H1 (cell line): ENCODE measurements around the gene ALDH7A1. TPM values are rescaled to one million over a fixed set of nuclear protein-coding genes. Genes with fewer than 3 reads are reported as not detected.
"Not testable (repeated sequence)": the region's sequence is repeated elsewhere in the genome, so short reads cannot be mapped to it uniquely, and the experiment has no call there.

Experiments used
- CTCF ChIA-PET: fragments of 300-600 bp; sonication (Branson Sonifier 250); formaldehyde crosslinking; loops from one replicate; lab custom pipeline; 2021; ENCODE audit not compliant: partially characterized antibody; lab: Charles Lee
- POLR2A ChIA-PET: fragments of 300-600 bp; sonication (Branson Sonifier 250); formaldehyde crosslinking; loops from one replicate; lab custom pipeline; 2021; ENCODE audit warnings: inconsistent platforms; ENCODE audit not compliant: partially characterized antibody; lab: Charles Lee
- DNase-seq, 2 experiments: peaks; one replicate each; pipeline versions ENCODE4 v3.0.0 to v3.0.0-alpha.2; 2010 to 2022; ENCODE audit warnings: low spot score in 2 of 2, low read depth in 1 of 2, mixed read lengths in 1 of 2
- FAIRE-seq: peaks from 2 replicates; lab custom pipeline; 2011; peaks lifted over from hg19 to GRCh38; lab: Jason Lieb, UNC
- H2AFZ ChIP-seq: 2 replicates; pipeline ENCODE4 v1.8.1; 2012; ENCODE audit warnings: low read length, inconsistent platforms
- H2AK5ac ChIP-seq: 2 replicates; pipeline ENCODE4 v1.6.1; 2013; ENCODE audit warnings: low read depth, low read length
- H2BK120ac ChIP-seq: replicated peaks from 2 replicates; pipeline ENCODE3; 2013; ENCODE audit warnings: low read depth, low read length, inconsistent platforms
- H2BK12ac ChIP-seq: 2 replicates; pipeline ENCODE4 v1.6.1; 2013; ENCODE audit warnings: low read depth, low read length
- H2BK15ac ChIP-seq: 2 replicates; pipeline ENCODE4 v1.6.1; 2013; ENCODE audit warnings: low read length
- H2BK20ac ChIP-seq: 2 replicates; pipeline ENCODE4 v1.6.1; 2013; ENCODE audit warnings: low read length
- H2BK5ac ChIP-seq: 2 replicates; pipeline ENCODE4 v1.6.1; 2013; ENCODE audit warnings: low read depth, low read length
- H3K14ac ChIP-seq: 2 replicates; pipeline ENCODE4 v1.6.1; 2013; ENCODE audit warnings: inconsistent platforms; ENCODE audit not compliant: insufficient read length
- H3K18ac ChIP-seq: 2 replicates; pipeline ENCODE4 v1.6.1; 2013; ENCODE audit warnings: low read length; ENCODE audit errors: extremely low read depth
- H3K23ac ChIP-seq: 2 replicates; pipeline ENCODE4 v1.6.1; 2013; ENCODE audit warnings: inconsistent platforms; ENCODE audit not compliant: insufficient read length
- H3K23me2 ChIP-seq: 2 replicates; pipeline ENCODE4 v1.6.1; 2013; ENCODE audit warnings: low read depth, low read length
- H3K27ac ChIP-seq: 2 replicates; pipeline ENCODE4 v1.6.1; 2011; ENCODE audit warnings: low read depth, low read length, inconsistent platforms
- H3K27me3 ChIP-seq, 4 experiments: replicated peaks in 1 of 4; 1 replicate in 1 of 4; 2 replicates in 3 of 4; pipeline versions ENCODE4 v1.6.1 to v1.8.1; 2011 to 2013; ENCODE audit warnings: low read length in 3 of 4, mild to moderate bottlenecking in 3 of 4, inconsistent platforms in 2 of 4, mixed read lengths in 2 of 4, moderate library complexity in 1 of 4; ENCODE audit not compliant: control insufficient read depth in 3 of 4, insufficient read depth in 3 of 4; ENCODE audit errors: extremely low read depth in 1 of 4
- H3K36me3 ChIP-seq, 4 experiments: 2 replicates each; pipeline versions ENCODE4 v1.6.1 to v1.8.1; 2011 to 2013; ENCODE audit warnings: mild to moderate bottlenecking in 4 of 4, low read length in 3 of 4, moderate library complexity in 2 of 4, control low read depth in 1 of 4, inconsistent platforms in 1 of 4; ENCODE audit not compliant: insufficient read depth in 4 of 4, control insufficient read depth in 2 of 4
- H3K4ac ChIP-seq: replicated peaks from 2 replicates; pipeline ENCODE3; 2013; ENCODE audit warnings: low read length, low read depth, mixed read lengths, inconsistent platforms; ENCODE audit not compliant: insufficient read length
- H3K4me1 ChIP-seq, 4 experiments: replicated peaks in 1 of 4; 1 replicate in 1 of 4; 2 replicates in 3 of 4; pipeline versions ENCODE4 v1.6.1 to v1.8.1; 2011 to 2013; ENCODE audit warnings: low read length in 3 of 4, inconsistent platforms in 2 of 4, mixed read lengths in 1 of 4; ENCODE audit not compliant: insufficient read depth in 4 of 4, control insufficient read depth in 3 of 4
- H3K4me2 ChIP-seq, 2 experiments: 2 replicates each; pipeline versions ENCODE4 v1.6.1 to v1.8.1; 2011 to 2013; ENCODE audit warnings: low read depth in 2 of 2, low read length in 2 of 2, control low read depth in 1 of 2, inconsistent platforms in 1 of 2, mild to moderate bottlenecking in 1 of 2; ENCODE audit not compliant: insufficient read depth in 1 of 2
- H3K4me3 ChIP-seq, 4 experiments: fragments of 200-600, 300-600 bp in 1 of 4; sonication (generic), shearing (Covaris generic), sonication (Bioruptor Twin) in 1 of 4; 2 replicates each; pipeline versions ENCODE4 v1.5.1 to v1.8.1; 2011 to 2016; ENCODE audit warnings: low read length in 4 of 4, low read depth in 3 of 4, control low read depth in 2 of 4, inconsistent platforms in 2 of 4, mild to moderate bottlenecking in 2 of 4, mixed read lengths in 1 of 4, moderate library complexity in 1 of 4; ENCODE audit not compliant: insufficient read depth in 2 of 4; ENCODE audit errors: extremely low read depth in 1 of 4
- H3K56ac ChIP-seq: replicated peaks from 2 replicates; pipeline ENCODE3; 2013; ENCODE audit warnings: low read depth, mild to moderate bottlenecking, mixed read lengths, low read length, inconsistent platforms; ENCODE audit not compliant: insufficient read length
- H3K79me1 ChIP-seq: 2 replicates; pipeline ENCODE4 v1.6.1; 2013; ENCODE audit warnings: low read depth, low read length, control low read depth
- H3K79me2 ChIP-seq, 2 experiments: 2 replicates each; pipeline versions ENCODE4 v1.6.1 to v1.8.1; 2012 to 2013; ENCODE audit warnings: low read length in 2 of 2, mild to moderate bottlenecking in 2 of 2, inconsistent platforms in 1 of 2; ENCODE audit not compliant: insufficient read depth in 2 of 2, control insufficient read depth in 1 of 2
- H3K9ac ChIP-seq, 4 experiments: replicated peaks in 1 of 4; 1 replicate in 1 of 4; 2 replicates in 3 of 4; pipeline versions ENCODE4 v1.6.1 to v1.8.1; 2011 to 2013; ENCODE audit warnings: low read depth in 3 of 4, low read length in 3 of 4, control low read depth in 2 of 4, mild to moderate bottlenecking in 2 of 4, moderate library complexity in 2 of 4, inconsistent platforms in 1 of 4; ENCODE audit errors: extremely low read depth in 1 of 4
- H3K9me3 ChIP-seq, 2 experiments: 2 replicates each; pipeline versions ENCODE4 v1.6.1 to v1.8.1; 2012 to 2013; ENCODE audit warnings: mild to moderate bottlenecking in 2 of 2, moderate library complexity in 2 of 2, control low read depth in 1 of 2, inconsistent platforms in 1 of 2, low read depth in 1 of 2, low read length in 1 of 2, mixed read lengths in 1 of 2; ENCODE audit not compliant: insufficient read depth in 2 of 2
- H4K20me1 ChIP-seq, 2 experiments: replicated peaks in 1 of 2; 2 replicates each; pipeline versions ENCODE3 to v1.8.1; 2011 to 2013; ENCODE audit warnings: inconsistent platforms in 2 of 2, low read length in 2 of 2, mild to moderate bottlenecking in 1 of 2; ENCODE audit not compliant: insufficient read depth in 2 of 2, control insufficient read depth in 1 of 2
- H4K5ac ChIP-seq: 2 replicates; pipeline ENCODE4 v1.6.1; 2013; ENCODE audit warnings: low read length, low read depth, mixed read lengths, inconsistent platforms; ENCODE audit not compliant: insufficient read length
- H4K8ac ChIP-seq: 2 replicates; pipeline ENCODE4 v1.8.0; 2013; ENCODE audit warnings: mild to moderate bottlenecking, moderate library complexity, low read length, inconsistent platforms; ENCODE audit not compliant: insufficient read depth; ENCODE audit errors: extremely low read depth
- H4K91ac ChIP-seq: replicated peaks from 2 replicates; pipeline ENCODE3; 2013; ENCODE audit warnings: low read length, mixed read lengths, inconsistent platforms; ENCODE audit not compliant: insufficient read length
- TBP ChIP-seq: IDR thresholded peaks from 2 replicates; pipeline ENCODE4 v1.6.1; 2011; ENCODE audit warnings: low read depth, low read length, improper control_type of control experiment
- WGBS, 2 experiments: shearing (Covaris generic) in 1 of 2; methylation state at CpG; one replicate each; pipeline versions ENCODE4 v1.1.6 to v1.1.7; 2013 to 2015; ENCODE audit warnings: low lambda C conversion rate in 2 of 2, mixed read lengths in 2 of 2, inconsistent platforms in 1 of 2, low coverage in 1 of 2, missing lambda C conversion rate in 1 of 2; ENCODE audit not compliant: insufficient replicate concordance in 2 of 2, insufficient coverage in 1 of 2, insufficient read length in 1 of 2; ENCODE audit errors: extremely low coverage in 1 of 2, missing lambda C conversion rate in 1 of 2; 5-methylcytosine and 5-hydroxymethylcytosine counted together
- polyA plus RNA-seq, 7 experiments: library from polyadenylated mRNA; depleted of rRNA in 3 of 7; stranded (reverse) in 5 of 7; unstranded in 2 of 7; fragments of >200 nt in 5 of 7; fragments of 200-250 nt in 2 of 7; gene quantifications; 1 replicate in 5 of 7; 2 replicates in 1 of 7; 4 replicates in 1 of 7; pipeline versions ENCODE4 v1.2.1 to v1.2.3, GENCODE V29; 2011 to 2013; ENCODE audit warnings: missing spikeins in 2 of 7, mixed read lengths in 2 of 7
- total RNA-seq: library from RNA; stranded (reverse); fragmentation: NEBNext Ultra II Directional; extraction: Animal tissue kit (Norgen Biotek cat#: 25700); gene quantifications from 2 replicates; pipeline ENCODE4 v1.2.1, GENCODE V29; 2021

Gene ALDH7A1
- total and polyA plus RNA-seq, 2 of the 8 experiments (the other 6 are each of a cell fraction or from before 2014, with no cell fraction given), result 99.6 to 225 TPM

- not testable (repeated sequence) for H3K4me1 ChIP-seq, H4K20me1 ChIP-seq, H3K14ac ChIP-seq, H3K79me1 ChIP-seq, DNase-seq, H3K27me3 ChIP-seq, H3K23me2 ChIP-seq, H3K23ac ChIP-seq, H3K9me3 ChIP-seq, H2BK15ac ChIP-seq
- Histone ChIP-seq H2BK5ac (peak overlapping the region; percentile 98), H2AFZ (peak overlapping the region; percentile 78), H3K4ac (peak overlapping the region; percentile 94), H4K8ac (peak overlapping the region; percentile 93), H3K4me2 (peak overlapping the region; percentile 58 to 79), H2AK5ac (0 out of 2 replicates have a peak overlapping the region, but pooled peaks have one; percentile 45), H3K18ac (peak overlapping the region; percentile 96; the same call in 1 of the 2 replicates), H3K4me3 (peak overlapping the region; percentile 54 to 97 (median 89); a peak in 5 of 8 replicates), H4K5ac (peak overlapping the region; percentile 92), H3K79me2 (peaks cover 20 to 39% of the 10 kb centered on the region in 2 experiments), H4K91ac (peak overlapping the region; percentile 93), H2BK120ac (peak overlapping the region; percentile 93), H2BK20ac (peak overlapping the region; percentile 68; the same call in 1 of the 2 replicates), H3K9ac (peak overlapping the region in 3 of 4 experiments; percentile 73 to 97 (median 97); a peak in 6 of 7 replicates), H3K36me3 (peaks cover 8 to 16% (median 12%) of the 10 kb centered on the region in 4 experiments; a peak in 5 of 8 replicates), H3K27ac (peak overlapping the region; percentile 80), H3K56ac (peak overlapping the region; percentile 74), H2BK12ac (peak overlapping the region; percentile 76; the same call in 1 of the 2 replicates)
- peak; percentile 50 for FAIRE-seq
- ChIA-PET POLR2A (interaction anchor here (0.6 to 3.8 kb wide), 12 partner anchors 8 to 178 kb away, joined by 3 to 21 read pairs (median 4); partner anchors contain the start of genes GRAMD2B and LMNB1), CTCF (interaction anchor here (0.7 to 2.5 kb wide), 16 partner anchors 8 to 510 kb away, joined by 3 to 13 read pairs (median 4); no protein-coding TSS in a partner anchor)
- WGBS, 2 experiments, result 34% methylated on average over 15 of the region's 15 CpGs; no CpG with 5 or more reads in 1 of the 2 experiments
- TF ChIP-seq TBP, result peak; percentile 59
Observed at GRCh38 chr5:126599971-126600630, 5.1 kb upstream of the ALDH7A1 start.
